Testis (tissue), 2 donors: ENCODE data around the gene EPDR1.

Experiments used
- POLR2A ChIP-seq: fragments of 450-650 bp; IDR thresholded peaks from one replicate; pipeline ENCODE4 v1.6.1; 2017; ENCODE audit warnings: antibody characterized with exemption, mild to moderate bottlenecking, moderate library complexity
- TF ChIP-seq, protein P1 (sequence below), 3 experiments: fragments of 450-650 bp in 2 of 3; fragments of 200-600 bp in 1 of 3; sonication (generic) in 1 of 3; IDR thresholded peaks; one replicate each; pipeline ENCODE4 v1.5.1; 2016 to 2019; ENCODE audit warnings: antibody characterized with exemption in 3 of 3, mild to moderate bottlenecking in 2 of 3, moderate library complexity in 1 of 3

DNA sequence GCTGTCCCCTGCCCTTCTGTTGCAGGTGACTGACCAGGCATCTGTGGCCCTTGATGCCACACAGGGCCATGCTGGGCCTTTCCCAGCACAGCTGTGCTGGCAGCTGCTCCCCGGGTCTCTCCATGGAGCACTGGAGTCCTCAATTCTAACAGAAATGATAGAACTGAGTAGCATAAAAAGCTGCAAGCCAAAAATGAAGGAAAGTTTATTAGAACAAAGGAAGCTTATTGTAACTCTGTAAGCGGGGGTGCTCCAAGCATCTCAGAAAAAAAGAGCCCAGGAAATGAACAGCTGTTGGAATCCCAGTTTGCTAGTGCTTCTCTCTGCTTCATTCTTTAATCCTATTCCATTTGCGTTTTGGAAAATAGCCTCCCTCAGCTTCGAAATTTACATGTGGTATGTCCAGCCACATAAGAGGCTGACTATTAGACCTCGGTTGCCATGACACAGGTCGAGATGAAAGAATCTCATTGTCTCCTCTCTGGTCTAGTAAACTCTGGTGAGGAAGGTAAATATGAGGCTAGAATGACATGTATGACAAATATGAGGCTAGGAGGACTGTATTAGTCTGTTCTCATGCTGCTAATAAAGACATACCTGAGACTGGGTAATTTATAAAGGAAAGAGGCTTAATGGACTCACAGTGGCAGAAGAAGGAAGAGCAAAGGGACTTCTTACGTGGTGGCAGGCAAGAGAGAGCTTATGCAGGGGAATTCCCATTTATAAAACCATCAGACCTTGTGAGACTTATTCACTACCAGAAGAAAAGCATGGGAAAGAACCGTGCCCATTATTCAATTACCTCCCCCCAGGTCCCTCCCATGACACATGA is 23.7 kb downstream of the EPDR1 start:
- TF ChIP-seq, protein P1, sequence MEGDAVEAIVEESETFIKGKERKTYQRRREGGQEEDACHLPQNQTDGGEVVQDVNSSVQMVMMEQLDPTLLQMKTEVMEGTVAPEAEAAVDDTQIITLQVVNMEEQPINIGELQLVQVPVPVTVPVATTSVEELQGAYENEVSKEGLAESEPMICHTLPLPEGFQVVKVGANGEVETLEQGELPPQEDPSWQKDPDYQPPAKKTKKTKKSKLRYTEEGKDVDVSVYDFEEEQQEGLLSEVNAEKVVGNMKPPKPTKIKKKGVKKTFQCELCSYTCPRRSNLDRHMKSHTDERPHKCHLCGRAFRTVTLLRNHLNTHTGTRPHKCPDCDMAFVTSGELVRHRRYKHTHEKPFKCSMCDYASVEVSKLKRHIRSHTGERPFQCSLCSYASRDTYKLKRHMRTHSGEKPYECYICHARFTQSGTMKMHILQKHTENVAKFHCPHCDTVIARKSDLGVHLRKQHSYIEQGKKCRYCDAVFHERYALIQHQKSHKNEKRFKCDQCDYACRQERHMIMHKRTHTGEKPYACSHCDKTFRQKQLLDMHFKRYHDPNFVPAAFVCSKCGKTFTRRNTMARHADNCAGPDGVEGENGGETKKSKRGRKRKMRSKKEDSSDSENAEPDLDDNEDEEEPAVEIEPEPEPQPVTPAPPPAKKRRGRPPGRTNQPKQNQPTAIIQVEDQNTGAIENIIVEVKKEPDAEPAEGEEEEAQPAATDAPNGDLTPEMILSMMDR (IDR thresholded peaks at IDR 0.05): no peak
- no peak for TF ChIP-seq POLR2A
